Left lung (tissue), 10 donors: Measurements from ENCODE around the gene RAD21L1. TPM values are rescaled to one million over a fixed set of nuclear protein-coding genes. Genes with fewer than 3 reads are reported as not detected.

Source experiments
- ATAC-seq: fragments of 200-7000 bp; cut with Tn5 transposase; one replicate; pipeline ENCODE4 v1.9.1; 2020; ENCODE audit warnings: moderate library complexity
- DNase-seq, 4 donors: peaks; one replicate each; pipeline ENCODE4 v3.0.0-alpha.2; 2013 to 2020
- H3K27ac ChIP-seq, 2 donors: fragments of 200-600 bp; sonication (generic) in 1 of 2; one replicate each; pipeline versions ENCODE4 v1.5.0 to v1.8.0; 2020 to 2021
- H3K27me3 ChIP-seq, 2 donors: fragments of 200-600 bp; sonication (generic) in 1 of 2; one replicate each; pipeline versions ENCODE4 v1.5.0 to v1.8.0; 2020 to 2021
- H3K36me3 ChIP-seq, 2 donors: fragments of 200-600 bp; sonication (generic) in 1 of 2; one replicate each; pipeline versions ENCODE4 v1.5.0 to v1.8.0; 2020 to 2021
- H3K4me1 ChIP-seq, 2 donors: fragments of 200-600 bp; one replicate each; pipeline ENCODE4 v1.8.0; 2021
- H3K4me3 ChIP-seq, 2 donors: fragments of 200-600 bp; sonication (generic) in 1 of 2; one replicate each; pipeline versions ENCODE4 v1.5.0 to v1.8.0; 2020 to 2021; ENCODE audit warnings: mild to moderate bottlenecking in 1 of 2
- H3K9me3 ChIP-seq, 2 donors: fragments of 200-600 bp; sonication (generic) in 1 of 2; one replicate each; pipeline versions ENCODE4 v1.5.0 to v1.8.0; 2020 to 2021
- intact Hi-C, 2 donors: fragments of 100-400 bp; cut with DNase I; formaldehyde crosslinking; loops; one replicate each; pipeline versions ENCODE4 v1.11.2 to v1.14.2; 2022
- polyA plus RNA-seq, 6 donors: library from polyadenylated mRNA; unstranded; fragments of 120-200 nt; gene quantifications; one replicate each; pipeline ENCODE4 v1.2.1, GENCODE V29; 2013; ENCODE audit not compliant: insufficient read length in 6 of 6
- total RNA-seq, 2 donors: library from RNA; stranded (reverse); fragmentation: NEBNext Ultra II Directional; extraction: Animal tissue kit (Norgen Biotek cat#: 25700); gene quantifications; one replicate each; pipeline ENCODE4 v1.2.1, GENCODE V29; 2021
- TF ChIP-seq, protein P1 (sequence below), 2 donors: fragments of 200-600 bp; sonication (generic) in 1 of 2; IDR thresholded peaks; one replicate each; pipeline versions ENCODE4 v1.5.0 to v1.8.0; 2021; ENCODE audit warnings: antibody characterized with exemption in 2 of 2
- donor health status: DM: no; HTN: yes; CAD: no.
- donor health status: DM: no; HTN: no; CAD: no.

Gene RAD21L1
- total and polyA plus RNA-seq, 8 donors: not detected

DNA sequence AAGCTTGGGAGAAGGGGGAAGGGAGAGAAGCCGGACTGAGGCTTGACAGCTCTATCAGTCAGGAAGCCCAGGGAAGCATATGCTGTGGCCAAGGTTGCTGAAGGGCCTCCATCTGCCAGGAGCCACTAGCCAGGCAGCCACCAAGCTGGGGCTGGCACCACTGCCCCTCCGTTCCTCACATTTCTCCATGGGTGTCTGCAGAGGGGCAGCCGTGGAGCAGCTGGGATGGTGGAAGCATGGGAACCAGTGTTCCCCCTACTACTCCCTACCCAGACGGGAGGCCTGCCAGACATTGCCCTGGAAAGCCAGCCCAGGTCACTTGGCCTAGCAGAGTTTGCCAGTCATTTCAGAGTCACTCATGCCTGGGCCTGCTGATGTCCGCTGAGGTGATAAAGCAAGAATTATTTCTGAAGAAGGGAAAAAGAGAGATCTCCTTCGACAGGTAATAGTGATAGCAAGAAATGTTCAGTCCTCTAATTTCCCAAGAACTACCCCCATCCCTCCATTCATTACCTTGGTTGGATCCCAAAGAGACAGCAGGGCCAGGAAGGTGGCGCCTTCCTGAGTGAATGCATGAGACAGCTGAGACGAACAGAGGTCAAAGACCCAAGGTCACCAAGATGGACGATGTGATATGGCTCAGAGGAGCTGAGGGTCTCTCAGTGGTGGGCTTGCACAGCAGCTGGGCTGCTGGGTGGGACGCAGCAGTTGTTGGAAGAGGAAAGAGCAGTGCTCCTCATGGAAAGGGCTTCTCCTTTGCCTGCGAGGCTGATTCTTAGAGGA lies 62.1 kb downstream of the RAD21L1 start:
- Histone ChIP-seq H3K4me3 (no peak overlapping the region), H3K9me3 (no peaks in the 10 kb centered on the region), H3K4me1 (no peaks in the 10 kb centered on the region), H3K27me3 (no peaks in the 10 kb centered on the region), H3K36me3 (no peaks in the 10 kb centered on the region), H3K27ac (no peak overlapping the region)
- no peak for ATAC-seq
- intact Hi-C loops: no loop called here
- TF ChIP-seq, protein P1, sequence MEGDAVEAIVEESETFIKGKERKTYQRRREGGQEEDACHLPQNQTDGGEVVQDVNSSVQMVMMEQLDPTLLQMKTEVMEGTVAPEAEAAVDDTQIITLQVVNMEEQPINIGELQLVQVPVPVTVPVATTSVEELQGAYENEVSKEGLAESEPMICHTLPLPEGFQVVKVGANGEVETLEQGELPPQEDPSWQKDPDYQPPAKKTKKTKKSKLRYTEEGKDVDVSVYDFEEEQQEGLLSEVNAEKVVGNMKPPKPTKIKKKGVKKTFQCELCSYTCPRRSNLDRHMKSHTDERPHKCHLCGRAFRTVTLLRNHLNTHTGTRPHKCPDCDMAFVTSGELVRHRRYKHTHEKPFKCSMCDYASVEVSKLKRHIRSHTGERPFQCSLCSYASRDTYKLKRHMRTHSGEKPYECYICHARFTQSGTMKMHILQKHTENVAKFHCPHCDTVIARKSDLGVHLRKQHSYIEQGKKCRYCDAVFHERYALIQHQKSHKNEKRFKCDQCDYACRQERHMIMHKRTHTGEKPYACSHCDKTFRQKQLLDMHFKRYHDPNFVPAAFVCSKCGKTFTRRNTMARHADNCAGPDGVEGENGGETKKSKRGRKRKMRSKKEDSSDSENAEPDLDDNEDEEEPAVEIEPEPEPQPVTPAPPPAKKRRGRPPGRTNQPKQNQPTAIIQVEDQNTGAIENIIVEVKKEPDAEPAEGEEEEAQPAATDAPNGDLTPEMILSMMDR (IDR thresholded peaks at IDR 0.05): no peak
- DNase-seq: no peak

- H3K27me3 ChIP-seq: no peaks in the 10 kb centered on the region
- H3K36me3 ChIP-seq: peaks cover 0 to 2% of the 10 kb centered on the region in 2 donors
- peak in 1 of 4 donors; percentile 42 for DNase-seq
- H3K4me3 ChIP-seq: no peak overlapping the region
- TF ChIP-seq, protein P1 (IDR thresholded peaks at IDR 0.05): no peak
- no peaks in the 10 kb centered on the region for H3K4me1 ChIP-seq
- intact Hi-C loops: no loop called here
- no peak overlapping the region for H3K27ac ChIP-seq
- no peak for ATAC-seq
- H3K9me3 ChIP-seq: no peaks in the 10 kb centered on the region
These were observed 65.4 kb downstream of the RAD21L1 start for GRCh38 chr20:1291191-1291741.

DNA sequence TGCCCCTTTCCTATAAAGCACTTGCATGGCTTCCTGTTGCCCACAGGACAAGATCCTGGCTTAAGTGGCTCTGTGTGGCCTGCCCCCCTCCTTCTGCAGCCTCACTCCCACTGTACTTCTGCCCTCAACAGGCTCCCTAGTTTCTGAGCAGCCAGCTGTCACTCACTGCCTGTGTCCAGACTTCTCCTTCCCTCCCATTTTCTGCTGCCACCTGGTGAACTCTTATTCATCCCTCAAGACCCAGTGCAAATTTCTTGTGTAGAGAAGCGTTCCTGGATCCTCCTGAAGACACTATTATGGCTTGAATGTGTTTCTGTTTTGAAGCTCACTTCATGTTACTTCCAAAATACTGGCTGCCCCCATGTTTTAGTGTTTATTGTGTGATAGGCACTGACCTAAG lies 66.8 kb downstream of the RAD21L1 start:
- ATAC-seq: no peak

GRCh38 chr20:1293641-1294379 lies 68.0 kb downstream of the RAD21L1 start:
- no peaks in the 10 kb centered on the region for H3K4me1 ChIP-seq
- TF ChIP-seq, protein P1 (IDR thresholded peaks at IDR 0.05): no peak
- H3K36me3 ChIP-seq: peaks cover 0 to 3% of the 10 kb centered on the region in 2 donors
- DNase-seq (no peak), ATAC-seq (no peak)
- intact Hi-C loops: no loop called here
- H3K9me3 ChIP-seq: no peaks in the 10 kb centered on the region
- H3K27ac ChIP-seq: no peak overlapping the region
- no peak overlapping the region for H3K4me3 ChIP-seq
- H3K27me3 ChIP-seq: no peaks in the 10 kb centered on the region

More for the DNA sequence above, 66.8 kb downstream of the RAD21L1 start:
- no peaks in the 10 kb centered on the region for H3K4me1 ChIP-seq
- no peaks in the 10 kb centered on the region for H3K9me3 ChIP-seq
- peaks cover 0 to 3% of the 10 kb centered on the region in 2 donors for H3K36me3 ChIP-seq
- intact Hi-C loops: no loop called here
- TF ChIP-seq, protein P1 (IDR thresholded peaks at IDR 0.05): no peak
- H3K4me3 ChIP-seq: no peak overlapping the region
- H3K27ac ChIP-seq: no peak overlapping the region
- H3K27me3 ChIP-seq: no peaks in the 10 kb centered on the region
- DNase-seq: no peak

GRCh38 chr20:1294497-1294896 lies 68.7 kb downstream of the RAD21L1 start:
- Histone ChIP-seq H3K36me3 (peaks cover 0 to 3% of the 10 kb centered on the region in 2 donors), H3K27me3 (no peaks in the 10 kb centered on the region), H3K9me3 (no peaks in the 10 kb centered on the region), H3K4me3 (no peak overlapping the region), H3K4me1 (peaks cover 0 to 3% of the 10 kb centered on the region in 2 donors), H3K27ac (no peak overlapping the region)
- TF ChIP-seq, protein P1 (IDR thresholded peaks at IDR 0.05): no peak
- intact Hi-C loops: no loop called here
- DNase-seq (no peak), ATAC-seq (no peak)
